Measurements from ENCODE around the gene PRC1. TPM values are rescaled to one million over a fixed set of nuclear protein-coding genes. Genes with fewer than 3 reads are reported as not detected.

Gene PRC1
- total RNA-seq, 2 experiments from 2014 or later: 149 to 224 TPM

DNA sequence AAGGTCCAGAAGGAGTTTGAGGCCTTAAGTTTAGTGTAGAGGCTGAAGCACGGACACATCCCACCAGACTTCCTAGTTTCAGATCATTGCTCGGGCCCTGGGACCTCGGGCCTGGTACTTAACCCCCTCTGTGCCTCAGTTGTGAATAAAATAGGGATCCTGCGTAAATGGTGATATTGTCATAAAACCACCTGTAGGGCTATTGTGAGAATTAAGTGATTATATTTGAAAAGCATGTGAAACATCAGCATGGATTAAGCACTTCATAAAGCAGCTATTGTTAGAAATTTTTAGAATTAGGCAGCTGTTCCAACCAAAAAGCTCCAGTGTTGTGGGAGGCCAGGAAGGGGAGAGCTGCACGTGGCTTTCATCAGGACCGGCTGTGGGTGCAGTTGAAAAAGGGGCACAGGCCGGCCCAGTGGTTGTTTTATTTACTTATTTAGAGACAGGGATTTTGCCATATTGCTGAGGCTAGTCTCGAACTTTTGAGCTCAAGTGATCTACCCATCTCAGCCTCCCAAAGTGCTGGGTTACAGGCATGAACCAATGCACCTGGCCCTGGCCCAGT is 35.2 kb downstream of the PRC1 start:
- Histone ChIP-seq H3K79me2 (ENCODE audit: insufficient read depth, low read depth, low read length) (peaks cover 12% of the 10 kb centered on the region), H4K20me1 (ENCODE audit: insufficient read depth, low read length) (no peaks in the 10 kb centered on the region; the same call in 1 of the 2 replicates), H3K27ac (ENCODE audit: low read depth, low read length, poor library complexity, severe bottlenecking) (no peak overlapping the region), H3K9me3 (ENCODE audit: low read length) (no peaks in the 10 kb centered on the region), H3K4me2 (ENCODE audit: low read length) (no peak overlapping the region), H3K4me1 (ENCODE audit: insufficient read depth, low read length, poor library complexity, severe bottlenecking) (peaks cover 16% of the 10 kb centered on the region), H3K9me2 (ENCODE audit: insufficient read depth, low read length) (no peaks in the 10 kb centered on the region), H2AFZ (ENCODE audit: low read length) (no peak overlapping the region), H3K4me3 (ENCODE audit: low read depth, low read length, poor library complexity, severe bottlenecking) (no peak overlapping the region), H3K36me3 (ENCODE audit: insufficient read depth, low read length) (peaks cover 68% of the 10 kb centered on the region)
- no peak for DNase-seq (ENCODE audit: low spot score)
- CTCF ChIA-PET (ENCODE audit: unreplicated experiment): no interaction called here
- BruUV-seq (replicated peaks): no TSS peak
- POLR2A ChIA-PET: interaction anchor here (0.7 to 6.1 kb wide), 6 partner anchors 25 to 68 kb away, joined by 3 to 58 read pairs (median 6); partner anchors contain the start of genes HDDC3 and UNC45A
- TF ChIP-seq EZH2phosphoT487 (IDR thresholded peaks at IDR 0.05; ENCODE audit: borderline replicate concordance, low read depth, low read length): no peak
- TF ChIP-seq, protein P1, sequence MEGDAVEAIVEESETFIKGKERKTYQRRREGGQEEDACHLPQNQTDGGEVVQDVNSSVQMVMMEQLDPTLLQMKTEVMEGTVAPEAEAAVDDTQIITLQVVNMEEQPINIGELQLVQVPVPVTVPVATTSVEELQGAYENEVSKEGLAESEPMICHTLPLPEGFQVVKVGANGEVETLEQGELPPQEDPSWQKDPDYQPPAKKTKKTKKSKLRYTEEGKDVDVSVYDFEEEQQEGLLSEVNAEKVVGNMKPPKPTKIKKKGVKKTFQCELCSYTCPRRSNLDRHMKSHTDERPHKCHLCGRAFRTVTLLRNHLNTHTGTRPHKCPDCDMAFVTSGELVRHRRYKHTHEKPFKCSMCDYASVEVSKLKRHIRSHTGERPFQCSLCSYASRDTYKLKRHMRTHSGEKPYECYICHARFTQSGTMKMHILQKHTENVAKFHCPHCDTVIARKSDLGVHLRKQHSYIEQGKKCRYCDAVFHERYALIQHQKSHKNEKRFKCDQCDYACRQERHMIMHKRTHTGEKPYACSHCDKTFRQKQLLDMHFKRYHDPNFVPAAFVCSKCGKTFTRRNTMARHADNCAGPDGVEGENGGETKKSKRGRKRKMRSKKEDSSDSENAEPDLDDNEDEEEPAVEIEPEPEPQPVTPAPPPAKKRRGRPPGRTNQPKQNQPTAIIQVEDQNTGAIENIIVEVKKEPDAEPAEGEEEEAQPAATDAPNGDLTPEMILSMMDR (conservative IDR thresholded peaks at IDR 0.05; ENCODE audit: low read length): no peak
- intact Hi-C loops (cut with micrococcal nuclease; ENCODE audit: unreplicated experiment): no loop called here

DNA sequence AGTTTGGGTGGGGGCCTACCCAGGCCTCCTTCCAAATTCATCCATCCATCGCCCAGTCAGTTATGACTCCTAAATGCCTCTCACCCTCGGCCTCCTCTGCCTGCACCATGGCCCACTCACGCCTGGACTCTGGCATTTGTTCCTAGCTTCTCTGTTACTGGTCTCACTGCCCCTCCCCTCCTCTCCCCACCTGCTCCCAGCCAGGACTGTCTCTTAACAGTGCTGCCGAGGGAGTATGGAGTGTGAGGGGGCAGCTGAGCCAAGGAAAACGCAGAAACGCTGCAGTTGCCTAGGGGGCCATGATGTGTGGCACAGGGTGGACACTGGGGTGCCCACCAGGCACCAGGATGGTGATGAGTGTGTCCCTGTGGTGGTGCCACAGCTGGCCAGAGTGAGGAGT is 36.5 kb downstream of the PRC1 start:
- H3K9me3 ChIP-seq (ENCODE audit: low read length): no peaks in the 10 kb centered on the region
- no peak for DNase-seq (ENCODE audit: low spot score)
- peaks cover 12% of the 10 kb centered on the region for H3K79me2 ChIP-seq (ENCODE audit: insufficient read depth, low read depth, low read length)
- intact Hi-C loops (cut with micrococcal nuclease; ENCODE audit: unreplicated experiment): loop anchor here (2.0 kb wide), 1 partner anchor 313 kb away; no protein-coding TSS in a partner anchor
- peaks cover 68% of the 10 kb centered on the region for H3K36me3 ChIP-seq (ENCODE audit: insufficient read depth, low read length)
- H3K4me1 ChIP-seq (ENCODE audit: insufficient read depth, low read length, poor library complexity, severe bottlenecking): peaks cover 18% of the 10 kb centered on the region
- H3K4me2 ChIP-seq (ENCODE audit: low read length): no peak overlapping the region
- no TSS peak for BruUV-seq (replicated peaks)
- CTCF ChIA-PET (ENCODE audit: unreplicated experiment): interaction anchor here (0.9 to 1.5 kb wide), 3 partner anchors 22 to 31 kb away, joined by 3 to 8 read pairs (median 5); partner anchors contain the start of gene HDDC3
- no peak overlapping the region for H3K27ac ChIP-seq (ENCODE audit: low read depth, low read length, poor library complexity, severe bottlenecking)
- no peaks in the 10 kb centered on the region for H3K9me2 ChIP-seq (ENCODE audit: insufficient read depth, low read length)
- no peak overlapping the region for H3K4me3 ChIP-seq (ENCODE audit: low read depth, low read length, poor library complexity, severe bottlenecking)
- TF ChIP-seq, protein P1 (conservative IDR thresholded peaks at IDR 0.05; ENCODE audit: low read length): no peak
- TF ChIP-seq EZH2phosphoT487 (IDR thresholded peaks at IDR 0.05; ENCODE audit: borderline replicate concordance, low read depth, low read length): no peak
- POLR2A ChIA-PET: interaction anchor here (0.6 to 6.1 kb wide), 4 partner anchors 10 to 173 kb away, joined by 3 to 58 read pairs (median 6); partner anchors contain the start of genes HDDC3 and UNC45A
- H2AFZ ChIP-seq (ENCODE audit: low read length): no peak overlapping the region
- H4K20me1 ChIP-seq (ENCODE audit: insufficient read depth, low read length): no peaks in the 10 kb centered on the region

Data from OCI-LY7 (cell line).